SK-N-MC (cell line): Measurements from ENCODE around the gene PLXDC2.

Experiments
- EZH2 ChIP-seq: fragments of 200-600 bp; sonication (generic); IDR thresholded peaks from one replicate; pipeline ENCODE4 v1.6.1; 2017; ENCODE audit warnings: antibody characterized with exemption
- FOXP2 ChIP-seq: optimal IDR thresholded peaks from 2 replicates; pipeline ENCODE3; 2011; ENCODE audit warnings: mild to moderate bottlenecking, moderate library complexity; ENCODE audit not compliant: insufficient read depth; ENCODE audit errors: extremely low read length, control extremely low read depth
- POLR2AphosphoS5 ChIP-seq: IDR thresholded peaks from 2 replicates; pipeline ENCODE4 v1.6.1; 2012; ENCODE audit warnings: mild to moderate bottlenecking, low read depth, low read length, borderline replicate concordance

GRCh38 chr10:20254078-20254477, 437.8 kb downstream of the PLXDC2 start:
- TF ChIP-seq POLR2AphosphoS5 (no peak), EZH2 (no peak), FOXP2 (no peak)
